Dedifferentiated amniotic fluid mesenchymal stem cell (primary cell): ENCODE measurements around the gene ARID1B.

Experiments used
- DNase-seq: peaks from one replicate; pipeline ENCODE4 v3.0.0-alpha.2; 2016; ENCODE audit errors: extremely low spot score

The ARID1B gene

GRCh38 chr6:157047951-157048350 lies 270.8 kb downstream of the ARID1B start:
- peak; percentile 28 for DNase-seq

- no peak for DNase-seq
These were observed 272.0 kb downstream of the ARID1B start for GRCh38 chr6:157049133-157049532.

GRCh38 chr6:157050537-157051265 lies 273.5 kb downstream of the ARID1B start:
- no peak for DNase-seq

DNA sequence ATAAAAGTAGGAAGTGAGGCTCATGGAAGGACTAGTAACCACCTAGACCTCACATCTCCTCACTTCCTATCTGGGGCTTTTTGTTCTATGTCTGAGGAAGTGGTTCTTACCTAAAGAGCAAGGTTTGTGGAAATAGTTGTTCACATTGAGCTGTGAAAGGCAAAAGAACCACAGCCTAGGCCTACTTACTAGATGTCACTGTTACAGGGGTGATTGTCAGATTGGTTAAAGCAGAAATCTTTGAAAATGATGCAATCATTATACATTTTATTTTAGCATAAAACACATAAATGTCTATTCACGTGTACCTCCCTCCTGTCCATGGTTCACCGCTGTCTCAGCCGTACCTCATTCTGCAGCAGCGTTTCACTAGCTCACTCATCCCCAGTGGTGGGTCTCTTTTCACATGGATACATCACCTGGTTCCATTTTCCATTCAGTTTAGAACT lies 277.4 kb downstream of the ARID1B start:
- DNase-seq = no peak

DNA sequence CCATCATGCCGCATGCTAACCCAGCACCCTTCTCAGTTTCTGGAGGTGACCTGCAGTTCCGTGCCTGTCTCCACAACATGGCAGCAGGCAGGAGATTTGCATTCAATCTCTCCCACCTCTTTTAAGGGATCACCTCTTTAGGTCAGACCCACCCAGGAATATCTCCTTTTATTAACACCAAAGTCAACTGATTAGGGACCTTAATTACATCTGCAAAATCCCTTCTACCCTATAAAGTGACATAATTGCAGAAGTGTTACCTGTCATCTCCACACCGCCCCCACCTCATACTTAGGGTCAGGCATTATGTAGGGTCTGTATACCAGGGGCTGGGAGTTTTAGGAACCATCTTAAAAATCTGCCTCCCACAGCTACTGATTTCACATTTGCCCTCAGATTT lies 278.7 kb downstream of the ARID1B start:
- no peak for DNase-seq

- no peak for DNase-seq
These were observed 279.1 kb downstream of the ARID1B start for GRCh38 chr6:157056275-157056674.

GRCh38 chr6:157058574-157058973 lies 281.4 kb downstream of the ARID1B start:
- no peak for DNase-seq

GRCh38 chr6:157059781-157060180 lies 282.6 kb downstream of the ARID1B start:
- DNase-seq = no peak

GRCh38 chr6:157060440-157060952 lies 283.3 kb downstream of the ARID1B start:
- DNase-seq = no peak

DNA sequence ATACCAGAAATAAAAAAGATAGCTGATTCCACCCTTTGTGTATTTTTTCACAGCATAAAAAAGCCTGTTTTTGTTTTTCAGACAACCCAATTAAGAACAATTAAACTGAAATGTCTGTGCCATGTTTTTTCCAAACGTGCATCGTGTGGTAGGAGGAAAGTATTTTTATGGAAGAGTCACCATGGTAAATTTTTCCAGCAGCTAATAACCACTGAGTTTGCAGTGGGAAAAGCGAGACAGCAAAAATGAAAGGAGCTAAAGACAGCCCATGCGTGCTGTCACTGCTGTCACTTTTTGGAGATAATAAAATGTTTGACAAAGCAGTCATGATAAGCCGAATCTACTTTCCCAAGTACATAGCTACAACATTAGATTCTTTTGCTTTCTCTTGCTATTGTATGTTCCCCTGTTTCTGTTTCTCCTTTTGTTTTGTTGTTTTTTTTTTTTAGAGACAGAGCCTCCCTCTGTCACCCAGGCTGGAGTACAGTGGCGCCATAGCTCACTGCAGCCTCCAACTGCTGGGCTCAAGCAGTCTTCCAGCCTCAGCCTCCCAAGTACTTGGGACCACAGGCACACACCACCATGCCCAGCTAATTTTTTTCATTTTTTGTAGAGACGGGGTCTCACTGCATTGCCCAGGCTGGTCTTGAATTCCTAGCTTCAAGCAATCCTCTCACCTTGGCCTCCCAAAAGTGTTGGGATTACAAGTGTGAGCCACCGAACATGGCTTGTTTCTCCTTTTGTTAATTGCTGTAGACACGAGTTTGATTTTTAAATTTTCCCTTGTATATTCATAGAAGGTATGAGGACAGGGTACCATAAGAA lies 284.8 kb downstream of the ARID1B start:
- DNase-seq = no peak

GRCh38 chr6:157063176-157063905 lies 286.2 kb downstream of the ARID1B start:
- DNase-seq = no peak

GRCh38 chr6:157063923-157064322 lies 286.7 kb downstream of the ARID1B start:
- no peak for DNase-seq

DNA sequence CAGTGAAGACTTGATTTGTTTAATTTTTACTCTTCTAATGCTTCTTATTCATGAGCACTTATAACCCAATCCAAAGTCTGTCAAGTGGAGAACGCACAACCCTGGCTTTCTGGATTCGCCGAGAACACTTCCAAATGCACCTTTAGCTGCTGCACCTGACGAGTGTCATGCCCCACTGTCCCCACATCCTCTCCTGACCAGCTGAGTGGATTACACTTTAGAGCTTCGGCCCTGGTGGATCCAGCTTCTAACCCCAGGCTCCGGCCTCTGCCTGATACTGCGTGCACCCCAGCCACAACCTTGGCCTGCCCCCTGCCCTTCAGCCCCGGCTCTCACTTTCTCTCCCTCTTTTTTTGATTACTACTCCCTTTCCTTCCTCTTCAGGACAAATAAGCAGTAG lies 287.3 kb downstream of the ARID1B start:
- DNase-seq = no peak

DNA sequence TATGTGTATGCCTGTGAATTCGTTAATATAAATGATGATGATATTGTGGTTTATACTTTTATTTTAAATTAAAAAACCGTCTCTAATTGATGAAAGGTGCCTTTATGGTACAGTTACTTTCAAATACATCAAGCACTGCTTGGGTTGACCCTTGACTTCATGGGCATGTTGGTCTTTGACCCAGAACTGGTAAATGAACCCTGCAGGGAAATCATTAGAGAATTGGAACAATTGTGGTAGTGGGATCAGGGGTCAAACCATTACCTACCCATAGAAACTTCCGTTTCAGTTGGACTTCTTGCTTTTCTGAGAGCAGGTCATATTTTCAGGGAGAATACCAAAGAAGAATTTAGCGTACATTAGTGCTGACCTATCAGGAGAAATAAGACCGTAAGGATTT lies 288.2 kb downstream of the ARID1B start:
- no peak for DNase-seq

- DNase-seq = no peak
These were observed 289.8 kb downstream of the ARID1B start for GRCh38 chr6:157066781-157067491.

GRCh38 chr6:157067507-157067906 lies 290.3 kb downstream of the ARID1B start:
- DNase-seq = no peak

GRCh38 chr6:157068691-157069324 lies 291.6 kb downstream of the ARID1B start:
- DNase-seq = no peak

DNA sequence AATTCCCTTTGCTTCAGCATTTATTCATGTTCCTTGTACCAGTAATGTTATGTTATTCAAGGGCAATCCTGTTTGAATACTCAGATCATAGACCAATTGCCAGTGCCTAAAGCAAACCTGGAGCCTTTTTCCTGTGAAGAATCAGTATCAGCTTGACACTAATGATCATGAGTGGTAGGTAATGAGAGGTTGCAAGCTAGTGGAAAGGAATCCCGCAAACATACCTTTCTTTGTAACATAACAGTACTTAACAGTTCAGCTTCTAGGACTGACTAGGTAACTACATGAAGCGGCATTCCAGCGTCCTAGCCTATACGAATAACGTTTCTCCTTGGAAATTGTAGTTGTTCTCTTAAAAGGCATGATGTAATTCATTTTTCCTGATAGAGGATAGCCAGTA lies 292.4 kb downstream of the ARID1B start:
- DNase-seq = no peak

- DNase-seq = peak; percentile 19
These were observed 293.4 kb downstream of the ARID1B start for GRCh38 chr6:157070403-157071107.

DNA sequence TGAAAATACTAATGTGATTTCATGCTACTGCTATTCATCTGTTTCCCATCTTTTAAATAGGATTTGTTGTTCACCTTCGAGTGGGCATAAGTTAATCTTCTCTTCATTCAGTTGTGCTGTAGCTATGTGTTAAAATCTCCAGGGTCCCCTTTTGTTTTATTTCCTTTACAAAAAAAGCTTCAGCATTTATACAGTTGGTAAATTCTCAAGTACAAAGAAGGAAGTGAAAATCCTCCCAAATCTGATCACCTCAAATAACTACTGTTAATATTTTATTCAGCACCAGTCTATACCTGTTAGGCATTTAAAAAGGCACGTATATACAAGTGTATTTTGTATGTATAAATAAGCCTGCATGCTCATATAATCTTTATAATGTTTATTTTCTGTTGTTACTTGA lies 294.9 kb downstream of the ARID1B start:
- DNase-seq = no peak
